ENCODE measurements around the gene HMCN2. TPM values are rescaled to one million over a fixed set of nuclear protein-coding genes. Genes with fewer than 3 reads are reported as not detected.

Gene HMCN2
- polyA plus RNA-seq, 1 of the 3 experiments (the other 2 are of a cell fraction), result 0.15 TPM

- Histone ChIP-seq H3K27me3 (ENCODE audit: insufficient read depth) (no peaks in the 10 kb centered on the region), H2AFZ (ENCODE audit: low read depth) (no peak overlapping the region), H3K9me3 (no peaks in the 10 kb centered on the region), H3K4me2 (no peak overlapping the region), H3K9ac (no peak overlapping the region), H3K4me1 (ENCODE audit: control insufficient read depth in 1 of 2, insufficient read depth in 2 of 2, low read depth in 1 of 2, low read length in 1 of 2) (peaks cover 0 to 12% of the 10 kb centered on the region in 2 experiments; a peak in 1 of 4 replicates), H3K27ac (ENCODE audit: low read depth in 2 of 2, low read length in 1 of 2) (no peak overlapping the region; a peak in 1 of 4 replicates), H3K36me3 (replicated peaks in 1 of 2; ENCODE audit: control insufficient read depth in 1 of 2, insufficient read depth in 2 of 2, low read length in 1 of 2) (peaks cover 9 to 22% of the 10 kb centered on the region in 2 experiments), H3K9me2 (no peaks in the 10 kb centered on the region), H3F3A (replicated peaks; ENCODE audit: insufficient read depth) (no peaks in the 10 kb centered on the region), H4K20me1 (ENCODE audit: insufficient read depth) (no peaks in the 10 kb centered on the region), H3K4me3 (ENCODE audit: low read depth in 2 of 2, low read length in 1 of 2) (peak overlapping the region in 1 of 2 experiments; percentile 47; a peak in 1 of 4 replicates), H3K79me2 (ENCODE audit: insufficient read depth) (no peaks in the 10 kb centered on the region; the same call in 1 of the 2 replicates)
- TF ChIP-seq RAD21 (IDR thresholded peaks at IDR 0.05; ENCODE audit: low read length), result peak; percentile 86
- no peak for TF ChIP-seq FOXJ3 (CRISPR knock-in tag; IDR thresholded peaks at IDR 0.05)
- no peak for TF ChIP-seq PBX3 (IDR thresholded peaks at IDR 0.05)
- peak; percentile 98 for TF ChIP-seq CTCF (IDR thresholded peaks at IDR 0.05)
- TF ChIP-seq MAX (IDR thresholded peaks at IDR 0.05; ENCODE audit: low read depth), result no peak
- TF ChIP-seq SMC3 (IDR thresholded peaks at IDR 0.05; ENCODE audit: low read depth, low read length), result peak; percentile 92
- WGBS (ENCODE audit: low lambda C conversion rate), result 76% methylated on average over 28 of the region's 45 CpGs
- peak; percentile 90 for DNase-seq
- ChIA-PET CTCF (interaction anchor here (0.6 to 2.3 kb wide), 47 partner anchors 9 to 391 kb away, joined by 3 to 48 read pairs (median 4); no protein-coding TSS in a partner anchor), POLR2A (interaction anchor here (0.9 kb wide), 1 partner anchor 185 kb away, joined by 3 read pairs; no protein-coding TSS in a partner anchor)
Measured at GRCh38 chr9:130235558-130236435, 29.8 kb upstream of the HMCN2 start.

- Histone ChIP-seq H3K4me2 (no peak overlapping the region), H3K79me2 (ENCODE audit: insufficient read depth) (no peaks in the 10 kb centered on the region; the same call in 1 of the 2 replicates), H3K36me3 (replicated peaks in 1 of 2; ENCODE audit: control insufficient read depth in 1 of 2, insufficient read depth in 2 of 2, low read length in 1 of 2) (peaks cover 9 to 22% of the 10 kb centered on the region in 2 experiments), H3K27ac (ENCODE audit: low read depth in 2 of 2, low read length in 1 of 2) (no peak overlapping the region), H3K4me1 (ENCODE audit: control insufficient read depth in 1 of 2, insufficient read depth in 2 of 2, low read depth in 1 of 2, low read length in 1 of 2) (peaks cover 0 to 16% of the 10 kb centered on the region in 2 experiments; a peak in 1 of 4 replicates), H3K27me3 (ENCODE audit: insufficient read depth) (no peaks in the 10 kb centered on the region), H3K9ac (no peak overlapping the region), H3K4me3 (ENCODE audit: low read depth in 2 of 2, low read length in 1 of 2) (peak overlapping the region in 1 of 2 experiments; percentile 47; a peak in 1 of 4 replicates), H3K9me2 (no peaks in the 10 kb centered on the region), H3K9me3 (no peaks in the 10 kb centered on the region), H4K20me1 (ENCODE audit: insufficient read depth) (no peaks in the 10 kb centered on the region), H2AFZ (ENCODE audit: low read depth) (no peak overlapping the region), H3F3A (replicated peaks; ENCODE audit: insufficient read depth) (no peaks in the 10 kb centered on the region)
- CTCF ChIA-PET, result interaction anchor here (0.6 to 2.3 kb wide), 45 partner anchors 8 to 392 kb away, joined by 3 to 48 read pairs (median 5); no protein-coding TSS in a partner anchor
- WGBS (ENCODE audit: low lambda C conversion rate), result 72% methylated on average over 7 of the region's 10 CpGs
- DNase-seq, result no peak
- POLR2A ChIA-PET, result interaction anchor here (0.9 kb wide), 1 partner anchor 185 kb away, joined by 3 read pairs; no protein-coding TSS in a partner anchor
- TF ChIP-seq SMC3 (IDR thresholded peaks at IDR 0.05; ENCODE audit: low read depth, low read length) (no peak), SIN3A (IDR thresholded peaks at IDR 0.05; ENCODE audit: borderline replicate concordance, low read depth, low read length) (no peak), USF2 (IDR thresholded peaks at IDR 0.05; ENCODE audit: borderline replicate concordance, low read depth, low read length) (no peak), NRF1 (IDR thresholded peaks at IDR 0.05; ENCODE audit: low read depth, low read length) (no peak), RCOR1 (IDR thresholded peaks at IDR 0.05; ENCODE audit: low read length) (no peak), CTCF (IDR thresholded peaks at IDR 0.05) (no peak), GATA2 (CRISPR knock-in tag; IDR thresholded peaks at IDR 0.05) (no peak), IRF3 (IDR thresholded peaks at IDR 0.05; ENCODE audit: low read depth, low read length) (no peak)
Measured at GRCh38 chr9:130236436-130236985, 29.0 kb upstream of the HMCN2 start.
